HG02884 (cell line): ENCODE results near the gene KRTAP1-1.
"Not testable (repeated sequence)": the region's sequence is repeated elsewhere in the genome, so short reads cannot be mapped to it uniquely, and the experiment has no call there.

ENCODE experiments used
- ATAC-seq: cut with Tn5 transposase; IDR thresholded peaks from one replicate; pipeline ENCODE4 v1.9.1; 2021; ENCODE audit warnings: mild to moderate bottlenecking, moderate library complexity; ENCODE audit not compliant: unreplicated experiment

KRTAP1-1 gene

DNA sequence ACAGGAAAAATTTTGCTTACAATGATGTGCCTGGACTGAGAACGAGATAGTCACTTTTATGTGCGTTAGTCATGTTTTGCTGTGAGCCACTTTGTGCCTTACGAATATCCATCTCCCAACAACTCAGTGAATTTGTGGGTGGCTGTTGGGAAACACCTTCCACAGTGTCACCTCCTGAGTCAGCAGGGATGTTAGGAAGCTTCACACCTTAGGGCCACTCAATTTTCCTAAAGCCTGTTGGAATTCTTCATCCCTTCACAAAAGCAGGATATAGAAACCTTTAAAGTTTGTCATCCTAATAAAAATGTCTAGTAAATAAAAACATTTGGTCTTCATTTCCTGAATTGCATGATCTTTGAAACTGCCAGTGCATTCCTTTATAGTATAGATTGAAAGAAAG lies 28.1 kb downstream of the KRTAP1-1 start:
- no peak for ATAC-seq

- ATAC-seq, result no peak
These were observed 28.7 kb downstream of the KRTAP1-1 start for GRCh38 chr17:41012326-41013120.

GRCh38 chr17:41010441-41010840 lies 30.8 kb downstream of the KRTAP1-1 start:
- no peak for ATAC-seq

GRCh38 chr17:41009936-41010335 lies 31.3 kb downstream of the KRTAP1-1 start:
- no peak for ATAC-seq

DNA sequence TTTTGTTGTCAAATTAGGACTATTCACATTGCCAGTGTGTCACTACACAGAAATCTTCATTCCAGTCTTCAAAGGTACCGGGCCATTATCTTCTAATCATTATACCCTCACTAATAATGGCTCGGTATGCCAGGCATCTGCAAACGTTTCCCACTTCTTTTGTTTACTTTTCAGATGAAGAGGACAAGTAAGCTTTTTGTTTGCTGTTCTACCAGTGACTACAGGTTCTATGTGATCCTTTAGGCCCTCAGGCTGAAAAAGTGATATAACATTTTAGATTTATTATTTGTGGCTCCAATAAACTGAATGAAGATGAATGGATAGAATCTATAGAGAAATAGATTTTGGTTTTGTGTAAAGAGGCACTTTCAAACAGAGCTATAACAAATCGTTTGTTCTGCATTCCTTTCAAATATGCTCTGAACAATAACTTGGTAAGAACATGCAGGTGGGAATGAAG lies 31.9 kb downstream of the KRTAP1-1 start:
- ATAC-seq, result no peak

- ATAC-seq, result no peak
These were observed 32.4 kb downstream of the KRTAP1-1 start, which contains the start of gene KRTAP3-1 for GRCh38 chr17:41008811-41009210. KRTAP3-1 (minus strand) TSS chr17:41009128; CDS start chr17:41009074, 54 bp downstream.

GRCh38 chr17:41004397-41004796 lies 36.9 kb downstream of the KRTAP1-1 start:
- no peak for ATAC-seq

DNA sequence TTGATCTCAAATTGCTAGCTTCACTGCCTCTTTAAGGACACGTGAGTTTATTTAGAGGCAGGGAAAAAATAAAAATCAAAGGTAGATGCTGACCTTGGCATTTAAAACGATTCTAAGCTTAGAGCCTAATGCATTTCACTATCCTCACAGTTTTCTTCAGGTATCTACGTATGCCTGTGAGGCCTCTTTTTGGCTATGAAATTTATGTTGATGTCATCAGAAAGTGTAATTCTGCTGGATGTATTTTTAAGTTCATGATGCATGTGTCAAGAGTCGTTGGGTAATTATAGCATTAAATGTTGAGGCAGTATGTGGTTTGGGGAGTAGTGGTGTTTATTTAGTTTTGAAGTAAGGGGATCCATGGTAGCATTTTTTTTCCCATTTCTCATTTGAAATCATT lies 37.3 kb downstream of the KRTAP1-1 start:
- no peak for ATAC-seq

- ATAC-seq, result no peak
These were observed 38.4 kb downstream of the KRTAP1-1 start for GRCh38 chr17:41002814-41003213.

DNA sequence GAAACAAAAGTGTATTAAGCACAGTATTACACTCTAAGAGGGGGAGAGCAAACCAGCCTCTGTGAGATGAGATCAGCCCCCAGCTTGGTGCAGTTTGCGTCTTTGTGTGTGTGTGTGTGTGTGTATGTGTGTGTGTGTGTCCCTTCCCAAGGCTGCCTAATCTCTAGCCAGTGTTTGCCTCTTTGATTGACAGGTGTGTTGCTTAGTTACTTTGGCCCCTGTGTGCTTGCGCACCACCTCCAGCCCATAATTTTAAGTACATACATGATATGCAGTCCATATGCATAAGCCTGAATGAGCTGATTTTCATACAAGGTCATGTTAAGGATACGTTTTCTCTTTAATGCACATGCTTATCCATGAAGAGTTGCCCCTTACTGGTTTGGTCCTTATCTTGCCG lies 39.5 kb downstream of the KRTAP1-1 start:
- ATAC-seq, result no peak

DNA sequence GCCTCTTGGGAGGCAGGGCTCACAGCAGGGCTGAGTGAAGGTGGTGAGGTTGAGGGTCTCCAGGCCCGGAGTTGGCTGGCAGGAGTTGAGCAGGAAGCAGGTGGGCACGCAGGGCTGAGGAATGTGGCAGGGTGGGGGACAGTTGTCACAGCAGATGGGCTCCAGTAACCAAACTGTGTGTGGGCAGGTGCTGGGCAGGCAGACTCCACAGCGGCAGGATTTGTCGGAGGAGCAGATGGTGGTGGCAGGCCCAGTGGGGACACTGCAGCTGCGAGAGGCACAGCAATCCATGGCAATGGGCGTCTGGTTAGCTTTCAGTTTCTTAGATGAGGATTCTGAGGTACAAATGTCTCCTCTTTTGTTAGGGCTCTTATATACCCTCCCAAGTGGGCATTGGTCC lies 41.7 kb downstream of the KRTAP1-1 start, which contains the start of gene KRTAP3-2:
Gene KRTAP3-2 (minus strand): TSS at position 344 of the 400 bp plus-strand sequence. CDS start 53 bp downstream, at position 291.
- not testable (repeated sequence) for ATAC-seq

DNA sequence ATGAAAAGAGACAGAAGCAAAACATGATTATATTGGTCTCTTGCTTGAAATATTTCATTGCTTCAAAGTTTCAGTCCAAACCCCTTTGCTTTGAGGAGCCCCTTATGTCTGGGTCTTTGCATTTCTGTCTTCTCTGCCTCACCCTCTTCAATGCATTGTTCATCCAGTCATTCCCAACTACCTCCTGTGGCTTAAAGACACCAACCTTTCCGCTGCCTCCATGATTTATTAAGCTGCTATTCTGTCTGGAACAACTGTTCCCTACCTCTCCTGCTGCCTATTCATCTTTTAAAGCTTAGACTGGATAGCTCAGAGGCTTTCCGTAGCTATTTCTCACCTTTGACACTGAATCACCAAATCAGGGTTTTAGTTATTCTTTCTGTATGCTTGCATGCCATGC lies 43.9 kb downstream of the KRTAP1-1 start:
- no peak for ATAC-seq

- no peak for ATAC-seq
These were observed 44.4 kb downstream of the KRTAP1-1 start for GRCh38 chr17:40996829-40997228.

GRCh38 chr17:40995116-40995515 lies 46.1 kb downstream of the KRTAP1-1 start:
- ATAC-seq, result no peak

- no peak for ATAC-seq
These were observed 47.4 kb downstream of the KRTAP1-1 start, which contains the start of gene KRTAP3-3 for GRCh38 chr17:40993839-40994238. KRTAP3-3 (minus strand) TSS chr17:40994164; CDS start chr17:40994097, 67 bp downstream.

- ATAC-seq, result no peak
These were observed 48.2 kb downstream of the KRTAP1-1 start for GRCh38 chr17:40993084-40993483.

- ATAC-seq, result no peak
These were observed 48.6 kb downstream of the KRTAP1-1 start for GRCh38 chr17:40992666-40993065.
